HepG2 (cell line): ENCODE measurements around the gene RFX7. TPM values are rescaled to one million over a fixed set of nuclear protein-coding genes. Genes with fewer than 3 reads are reported as not detected.
A peak's percentile ranks its signal among the peaks of the same experiment; 100 is the strongest.

Experiments
- KLF15 ChIP-seq: sonication (generic); formaldehyde crosslinking; IDR thresholded peaks from 2 replicates; pipeline ENCODE4 v1.8.1; 2023; ENCODE audit warnings: borderline replicate concordance, mild to moderate bottlenecking, inconsistent platforms, missing genetic modification reagents, mixed read lengths
- MZF1 ChIP-seq: sonication (generic); formaldehyde crosslinking; IDR thresholded peaks from 2 replicates; pipeline ENCODE4 v1.8.1; 2023; ENCODE audit warnings: mild to moderate bottlenecking, missing genetic modification reagents, borderline replicate concordance
- RFX3 ChIP-seq: IDR thresholded peaks from 2 replicates; pipeline ENCODE4 v1.6.1; 2016; ENCODE audit warnings: missing biosample characterization, missing genetic modification reagents
- ZFAT ChIP-seq: sonication (generic); formaldehyde crosslinking; conservative IDR thresholded peaks from 2 replicates; pipeline ENCODE4 v1.8.1; 2023; ENCODE audit warnings: missing genetic modification reagents, inconsistent platforms
- ZNF124 ChIP-seq: sonication (generic); formaldehyde crosslinking; IDR thresholded peaks from 2 replicates; pipeline ENCODE4 v1.4.0; 2020; ENCODE audit warnings: missing genetic modification reagents
- ZNF317 ChIP-seq: sonication (generic); formaldehyde crosslinking; IDR thresholded peaks from 2 replicates; pipeline ENCODE4 v1.5.0; 2020; ENCODE audit warnings: mild to moderate bottlenecking, missing genetic modification reagents
- ZNF34 ChIP-seq: sonication (generic); formaldehyde crosslinking; IDR thresholded peaks from 2 replicates; pipeline ENCODE4 v1.4.0; 2020; ENCODE audit warnings: mild to moderate bottlenecking, missing genetic modification reagents, borderline replicate concordance
- ZNF788 ChIP-seq: sonication (generic); formaldehyde crosslinking; IDR thresholded peaks from 2 replicates; pipeline ENCODE4 v1.5.0; 2020; ENCODE audit warnings: mild to moderate bottlenecking, missing genetic modification reagents, borderline replicate concordance
- polyA plus RNA-seq, 8 experiments: library from polyadenylated mRNA; depleted of rRNA in 3 of 8; stranded (reverse) in 7 of 8; unstranded in 1 of 8; fragments of >200 nt; fragmentation: Illumina TruSeq in 4 of 8; extraction: Trizol in 4 of 8; gene quantifications; 2 replicates each; pipeline versions ENCODE4 v1.2.1 to v1.2.3, GENCODE V29; 2011 to 2016; ENCODE audit warnings: low read depth in 4 of 8, missing spikeins in 1 of 8, mixed read lengths in 1 of 8; ENCODE audit not compliant: insufficient read depth in 1 of 8
- total RNA-seq, 5 experiments: library from RNA; depleted of rRNA; stranded (reverse); fragments of >200 nt; fragmentation: Illumina TruSeq; extraction: Trizol; gene quantifications; 2 replicates each; pipeline ENCODE4 v1.2.3, GENCODE V29; 2016; ENCODE audit warnings: low read depth in 1 of 5
- TF ChIP-seq, protein P1 (sequence below): sonication (generic); formaldehyde crosslinking; IDR thresholded peaks from 2 replicates; pipeline ENCODE4 v1.5.0; 2020; ENCODE audit warnings: mild to moderate bottlenecking, missing genetic modification reagents
- TF ChIP-seq, protein P2 (sequence below): sonication (generic); formaldehyde crosslinking; IDR thresholded peaks from 2 replicates; pipeline ENCODE4 v1.5.1; 2020; ENCODE audit warnings: mild to moderate bottlenecking, missing genetic modification reagents, borderline replicate concordance
- TF ChIP-seq, protein P3 (sequence below): sonication (generic); formaldehyde crosslinking; IDR thresholded peaks from 2 replicates; pipeline ENCODE4 v1.4.0; 2020; ENCODE audit warnings: mild to moderate bottlenecking, missing genetic modification reagents
- TF ChIP-seq, protein P4 (sequence below): sonication (generic); formaldehyde crosslinking; conservative IDR thresholded peaks from 2 replicates; pipeline ENCODE4 v1.4.0; 2020; ENCODE audit warnings: missing genetic modification reagents

RFX7 gene
- total and polyA plus RNA-seq, 2 of the 13 experiments (the other 11 are each of a cell fraction or from before 2014, with no cell fraction given): 8.5 to 10.4 TPM

DNA sequence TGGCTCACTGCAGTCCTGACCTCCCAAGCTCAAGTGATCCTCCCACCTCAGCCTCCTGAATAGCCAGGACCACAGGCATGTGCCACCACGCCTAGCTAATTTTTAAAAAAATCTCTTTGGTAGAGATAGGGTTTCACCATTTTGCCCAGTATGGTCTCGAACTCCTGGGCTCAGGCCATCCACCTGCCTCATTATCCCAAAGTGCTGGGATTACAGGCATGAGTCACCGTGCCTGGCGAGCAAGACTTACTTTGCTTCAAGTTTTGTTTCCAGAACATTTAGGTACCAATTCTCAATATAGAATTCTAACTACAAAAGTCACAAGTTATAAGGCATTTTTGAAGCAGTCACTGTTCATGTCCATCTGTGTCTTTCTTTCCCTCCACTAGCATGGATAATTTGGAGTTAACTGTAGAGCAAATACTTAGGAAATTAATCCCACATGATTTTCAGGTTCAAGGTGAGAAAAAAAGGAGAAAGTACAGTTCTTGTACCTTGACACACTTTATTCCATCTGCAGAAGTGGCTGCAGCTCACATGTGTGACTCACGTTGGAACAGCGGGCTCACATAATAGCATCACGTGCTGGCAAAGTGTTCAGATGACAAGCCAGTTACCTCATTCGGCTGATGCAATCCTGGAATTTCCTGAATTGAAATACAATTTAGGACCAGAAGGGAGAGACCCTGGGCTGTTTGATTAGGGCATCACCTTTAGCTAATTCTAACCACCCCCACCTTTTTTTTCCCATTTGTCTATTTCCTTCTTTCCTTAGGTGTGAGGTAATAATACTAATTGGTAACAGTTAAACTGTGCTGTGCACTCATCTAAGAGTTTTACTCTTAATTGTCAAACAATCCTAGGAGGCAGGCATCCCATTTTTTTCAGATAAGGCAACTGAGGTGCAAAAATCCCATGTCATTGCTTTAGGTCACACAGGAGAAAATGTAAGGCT is 203.3 kb downstream of the RFX7 start (continued):
- TF ChIP-seq, protein P1, sequence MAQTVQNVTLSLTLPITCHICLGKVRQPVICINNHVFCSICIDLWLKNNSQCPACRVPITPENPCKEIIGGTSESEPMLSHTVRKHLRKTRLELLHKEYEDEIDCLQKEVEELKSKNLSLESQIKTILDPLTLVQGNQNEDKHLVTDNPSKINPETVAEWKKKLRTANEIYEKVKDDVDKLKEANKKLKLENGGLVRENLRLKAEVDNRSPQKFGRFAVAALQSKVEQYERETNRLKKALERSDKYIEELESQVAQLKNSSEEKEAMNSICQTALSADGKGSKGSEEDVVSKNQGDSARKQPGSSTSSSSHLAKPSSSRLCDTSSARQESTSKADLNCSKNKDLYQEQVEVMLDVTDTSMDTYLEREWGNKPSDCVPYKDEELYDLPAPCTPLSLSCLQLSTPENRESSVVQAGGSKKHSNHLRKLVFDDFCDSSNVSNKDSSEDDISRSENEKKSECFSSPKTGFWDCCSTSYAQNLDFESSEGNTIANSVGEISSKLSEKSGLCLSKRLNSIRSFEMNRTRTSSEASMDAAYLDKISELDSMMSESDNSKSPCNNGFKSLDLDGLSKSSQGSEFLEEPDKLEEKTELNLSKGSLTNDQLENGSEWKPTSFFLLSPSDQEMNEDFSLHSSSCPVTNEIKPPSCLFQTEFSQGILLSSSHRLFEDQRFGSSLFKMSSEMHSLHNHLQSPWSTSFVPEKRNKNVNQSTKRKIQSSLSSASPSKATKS (CRISPR knock-in tag): 0 out of 2 replicates have a peak, but pooled peaks have one; percentile 45
- TF ChIP-seq ZFAT (CRISPR knock-in tag) (no peak), ZNF788 (CRISPR knock-in tag) (no peak), RFX3 (CRISPR knock-in tag) (no peak), ZNF317 (CRISPR knock-in tag) (peak; percentile 51; the same call in 1 of the 2 replicates), ZNF34 (no peak), MZF1 (CRISPR knock-in tag) (no peak), KLF15 (CRISPR knock-in tag) (no peak), ZNF124 (CRISPR knock-in tag) (no peak)
- TF ChIP-seq, protein P2, sequence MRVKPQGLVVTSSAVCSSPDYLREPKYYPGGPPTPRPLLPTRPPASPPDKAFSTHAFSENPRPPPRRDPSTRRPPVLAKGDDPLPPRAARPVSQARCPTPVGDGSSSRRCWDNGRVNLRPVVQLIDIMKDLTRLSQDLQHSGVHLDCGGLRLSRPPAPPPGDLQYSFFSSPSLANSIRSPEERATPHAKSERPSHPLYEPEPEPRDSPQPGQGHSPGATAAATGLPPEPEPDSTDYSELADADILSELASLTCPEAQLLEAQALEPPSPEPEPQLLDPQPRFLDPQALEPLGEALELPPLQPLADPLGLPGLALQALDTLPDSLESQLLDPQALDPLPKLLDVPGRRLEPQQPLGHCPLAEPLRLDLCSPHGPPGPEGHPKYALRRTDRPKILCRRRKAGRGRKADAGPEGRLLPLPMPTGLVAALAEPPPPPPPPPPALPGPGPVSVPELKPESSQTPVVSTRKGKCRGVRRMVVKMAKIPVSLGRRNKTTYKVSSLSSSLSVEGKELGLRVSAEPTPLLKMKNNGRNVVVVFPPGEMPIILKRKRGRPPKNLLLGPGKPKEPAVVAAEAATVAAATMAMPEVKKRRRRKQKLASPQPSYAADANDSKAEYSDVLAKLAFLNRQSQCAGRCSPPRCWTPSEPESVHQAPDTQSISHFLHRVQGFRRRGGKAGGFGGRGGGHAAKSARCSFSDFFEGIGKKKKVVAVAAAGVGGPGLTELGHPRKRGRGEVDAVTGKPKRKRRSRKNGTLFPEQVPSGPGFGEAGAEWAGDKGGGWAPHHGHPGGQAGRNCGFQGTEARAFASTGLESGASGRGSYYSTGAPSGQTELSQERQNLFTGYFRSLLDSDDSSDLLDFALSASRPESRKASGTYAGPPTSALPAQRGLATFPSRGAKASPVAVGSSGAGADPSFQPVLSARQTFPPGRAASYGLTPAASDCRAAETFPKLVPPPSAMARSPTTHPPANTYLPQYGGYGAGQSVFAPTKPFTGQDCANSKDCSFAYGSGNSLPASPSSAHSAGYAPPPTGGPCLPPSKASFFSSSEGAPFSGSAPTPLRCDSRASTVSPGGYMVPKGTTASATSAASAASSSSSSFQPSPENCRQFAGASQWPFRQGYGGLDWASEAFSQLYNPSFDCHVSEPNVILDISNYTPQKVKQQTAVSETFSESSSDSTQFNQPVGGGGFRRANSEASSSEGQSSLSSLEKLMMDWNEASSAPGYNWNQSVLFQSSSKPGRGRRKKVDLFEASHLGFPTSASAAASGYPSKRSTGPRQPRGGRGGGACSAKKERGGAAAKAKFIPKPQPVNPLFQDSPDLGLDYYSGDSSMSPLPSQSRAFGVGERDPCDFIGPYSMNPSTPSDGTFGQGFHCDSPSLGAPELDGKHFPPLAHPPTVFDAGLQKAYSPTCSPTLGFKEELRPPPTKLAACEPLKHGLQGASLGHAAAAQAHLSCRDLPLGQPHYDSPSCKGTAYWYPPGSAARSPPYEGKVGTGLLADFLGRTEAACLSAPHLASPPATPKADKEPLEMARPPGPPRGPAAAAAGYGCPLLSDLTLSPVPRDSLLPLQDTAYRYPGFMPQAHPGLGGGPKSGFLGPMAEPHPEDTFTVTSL (CRISPR knock-in tag): 0 out of 2 replicates have a peak, but pooled peaks have one; percentile 31
- TF ChIP-seq, protein P3, sequence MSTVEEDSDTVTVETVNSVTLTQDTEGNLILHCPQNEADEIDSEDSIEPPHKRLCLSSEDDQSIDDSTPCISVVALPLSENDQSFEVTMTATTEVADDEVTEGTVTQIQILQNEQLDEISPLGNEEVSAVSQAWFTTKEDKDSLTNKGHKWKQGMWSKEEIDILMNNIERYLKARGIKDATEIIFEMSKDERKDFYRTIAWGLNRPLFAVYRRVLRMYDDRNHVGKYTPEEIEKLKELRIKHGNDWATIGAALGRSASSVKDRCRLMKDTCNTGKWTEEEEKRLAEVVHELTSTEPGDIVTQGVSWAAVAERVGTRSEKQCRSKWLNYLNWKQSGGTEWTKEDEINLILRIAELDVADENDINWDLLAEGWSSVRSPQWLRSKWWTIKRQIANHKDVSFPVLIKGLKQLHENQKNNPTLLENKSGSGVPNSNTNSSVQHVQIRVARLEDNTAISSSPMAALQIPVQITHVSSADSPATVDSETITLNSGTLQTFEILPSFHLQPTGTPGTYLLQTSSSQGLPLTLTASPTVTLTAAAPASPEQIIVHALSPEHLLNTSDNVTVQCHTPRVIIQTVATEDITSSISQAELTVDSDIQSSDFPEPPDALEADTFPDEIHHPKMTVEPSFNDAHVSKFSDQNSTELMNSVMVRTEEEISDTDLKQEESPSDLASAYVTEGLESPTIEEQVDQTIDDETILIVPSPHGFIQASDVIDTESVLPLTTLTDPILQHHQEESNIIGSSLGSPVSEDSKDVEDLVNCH (CRISPR knock-in tag): no peak
- TF ChIP-seq, protein P4, sequence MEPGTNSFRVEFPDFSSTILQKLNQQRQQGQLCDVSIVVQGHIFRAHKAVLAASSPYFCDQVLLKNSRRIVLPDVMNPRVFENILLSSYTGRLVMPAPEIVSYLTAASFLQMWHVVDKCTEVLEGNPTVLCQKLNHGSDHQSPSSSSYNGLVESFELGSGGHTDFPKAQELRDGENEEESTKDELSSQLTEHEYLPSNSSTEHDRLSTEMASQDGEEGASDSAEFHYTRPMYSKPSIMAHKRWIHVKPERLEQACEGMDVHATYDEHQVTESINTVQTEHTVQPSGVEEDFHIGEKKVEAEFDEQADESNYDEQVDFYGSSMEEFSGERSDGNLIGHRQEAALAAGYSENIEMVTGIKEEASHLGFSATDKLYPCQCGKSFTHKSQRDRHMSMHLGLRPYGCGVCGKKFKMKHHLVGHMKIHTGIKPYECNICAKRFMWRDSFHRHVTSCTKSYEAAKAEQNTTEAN: 0 out of 2 replicates have a peak, but pooled peaks have one; percentile 42
